ENCODE data around the gene ALG12. TPM values are rescaled to one million over a fixed set of nuclear protein-coding genes. Genes with fewer than 3 reads are reported as not detected.

The ALG12 gene
- total RNA-seq, 4 donors from 2014 or later, result 17.3 to 25.5 (median 22.1) TPM

- H3K27ac ChIP-seq, result no peak overlapping the region
- H3K9me3 ChIP-seq, result no peaks in the 10 kb centered on the region
- H3K27me3 ChIP-seq, result no peaks in the 10 kb centered on the region
- peak in 2 of 3 donors; percentile 16 to 34 for DNase-seq
- H3K4me3 ChIP-seq, result no peak overlapping the region
- TF ChIP-seq CTCF (IDR thresholded peaks at IDR 0.05), result no peak
- TF ChIP-seq POLR2A (IDR thresholded peaks at IDR 0.05), result no peak
- H3K36me3 ChIP-seq, result no peaks in the 10 kb centered on the region
- no peaks in the 10 kb centered on the region for H3K4me1 ChIP-seq
Observed at GRCh38 chr22:49863931-49864330, 54.3 kb downstream of the ALG12 start.

GRCh38 chr22:49862496-49862776 is 55.8 kb downstream of the ALG12 start:
- no peaks in the 10 kb centered on the region for H3K27me3 ChIP-seq
- H3K27ac ChIP-seq, result no peak overlapping the region
- H3K4me3 ChIP-seq, result no peak overlapping the region
- no peaks in the 10 kb centered on the region for H3K9me3 ChIP-seq
- DNase-seq, result peak in 1 of 3 donors; percentile 40
- H3K4me1 ChIP-seq, result no peaks in the 10 kb centered on the region
- TF ChIP-seq POLR2A (IDR thresholded peaks at IDR 0.05) (no peak), CTCF (IDR thresholded peaks at IDR 0.05) (no peak)
- no peaks in the 10 kb centered on the region for H3K36me3 ChIP-seq

- no peaks in the 10 kb centered on the region for H3K9me3 ChIP-seq
- H3K27ac ChIP-seq, result no peak overlapping the region
- H3K4me3 ChIP-seq, result no peak overlapping the region
- no peaks in the 10 kb centered on the region for H3K36me3 ChIP-seq
- H3K4me1 ChIP-seq, result peaks cover 0 to 3% (median 0%) of the 10 kb centered on the region in 4 donors
- H3K27me3 ChIP-seq, result no peaks in the 10 kb centered on the region
- TF ChIP-seq CTCF (IDR thresholded peaks at IDR 0.05) (no peak), POLR2A (IDR thresholded peaks at IDR 0.05) (no peak)
- peak in 2 of 3 donors; percentile 18 to 33 for DNase-seq
Observed at GRCh38 chr22:49861642-49862495, 56.4 kb downstream of the ALG12 start.

- DNase-seq, result peak in 1 of 3 donors; percentile 39
- Histone ChIP-seq H3K27ac (no peak overlapping the region), H3K4me1 (peaks cover 3 to 21% (median 6%) of the 10 kb centered on the region in 4 donors), H3K36me3 (no peaks in the 10 kb centered on the region), H3K9me3 (no peaks in the 10 kb centered on the region), H3K27me3 (no peaks in the 10 kb centered on the region), H3K4me3 (no peak overlapping the region)
- TF ChIP-seq POLR2A (IDR thresholded peaks at IDR 0.05), result no peak
- no peak for TF ChIP-seq CTCF (IDR thresholded peaks at IDR 0.05)
Observed at GRCh38 chr22:49858827-49859226, 59.4 kb downstream of the ALG12 start.

- TF ChIP-seq POLR2A (IDR thresholded peaks at IDR 0.05), result no peak
- TF ChIP-seq CTCF (IDR thresholded peaks at IDR 0.05), result no peak
- peak in 2 of 3 donors; percentile 37 to 42 for DNase-seq
- H3K9me3 ChIP-seq, result no peaks in the 10 kb centered on the region
- H3K4me1 ChIP-seq, result peaks cover 6 to 21% (median 11%) of the 10 kb centered on the region in 4 donors
- no peaks in the 10 kb centered on the region for H3K27me3 ChIP-seq
- H3K4me3 ChIP-seq, result no peak overlapping the region
- no peak overlapping the region for H3K27ac ChIP-seq
- no peaks in the 10 kb centered on the region for H3K36me3 ChIP-seq
Observed at GRCh38 chr22:49856766-49857618, 61.2 kb downstream of the ALG12 start.

Measured in Peyer's patch (tissue), 4 donors.